ENCODE measurements around the gene SMYD1. TPM values are rescaled to one million over a fixed set of nuclear protein-coding genes. Genes with fewer than 3 reads are reported as not detected.

SMYD1 gene
- total RNA-seq, 4 donors from 2014 or later, result 4.2 to 26.1 (median 14.9) TPM

GRCh38 chr2:88097891-88098557 lies 30.4 kb downstream of the SMYD1 start:
- H3K27me3 ChIP-seq, result no peaks in the 10 kb centered on the region
- H3K4me3 ChIP-seq, result no peak overlapping the region
- no peak overlapping the region for H3K27ac ChIP-seq (replicated peaks in 1 of 4)
- peaks cover 0 to 14% (median 4%) of the 10 kb centered on the region in 4 donors for H3K36me3 ChIP-seq
- TF ChIP-seq CTCF (IDR thresholded peaks at IDR 0.05) (no peak), POLR2AphosphoS5 (IDR thresholded peaks at IDR 0.05) (no peak), EP300 (IDR thresholded peaks at IDR 0.05) (no peak), POLR2A (IDR thresholded peaks at IDR 0.05; ENCODE audit: low read depth) (no peak)
- H3K9me3 ChIP-seq, result no peaks in the 10 kb centered on the region
- 67% methylated on average over 4 of the region's 4 CpGs for WGBS
- no peak for DNase-seq (ENCODE audit: extremely low spot score)
- peaks cover 0 to 15% (median 3%) of the 10 kb centered on the region in 4 donors for H3K4me1 ChIP-seq
- intact Hi-C loops (cut with DNase I), result no loop called here

- intact Hi-C loops (cut with DNase I), result no loop called here
- peaks cover 0 to 15% (median 3%) of the 10 kb centered on the region in 4 donors for H3K4me1 ChIP-seq
- H3K27me3 ChIP-seq, result no peaks in the 10 kb centered on the region
- no peak overlapping the region for H3K27ac ChIP-seq (replicated peaks in 1 of 4)
- DNase-seq (ENCODE audit: extremely low spot score), result no peak
- H3K4me3 ChIP-seq, result no peak overlapping the region
- H3K9me3 ChIP-seq, result no peaks in the 10 kb centered on the region
- TF ChIP-seq POLR2A (IDR thresholded peaks at IDR 0.05; ENCODE audit: low read depth) (no peak), EP300 (IDR thresholded peaks at IDR 0.05) (no peak), POLR2AphosphoS5 (IDR thresholded peaks at IDR 0.05) (no peak), CTCF (IDR thresholded peaks at IDR 0.05) (no peak)
- H3K36me3 ChIP-seq, result peaks cover 0 to 9% (median 3%) of the 10 kb centered on the region in 4 donors
Observed at GRCh38 chr2:88098558-88098900, 30.9 kb downstream of the SMYD1 start.

GRCh38 chr2:88099798-88100488 lies 32.3 kb downstream of the SMYD1 start:
- TF ChIP-seq CTCF (IDR thresholded peaks at IDR 0.05), result no peak
- no peak for TF ChIP-seq POLR2A (IDR thresholded peaks at IDR 0.05; ENCODE audit: low read depth)
- no peak for TF ChIP-seq POLR2AphosphoS5 (IDR thresholded peaks at IDR 0.05)
- no peak for TF ChIP-seq EP300 (IDR thresholded peaks at IDR 0.05)
- DNase-seq (ENCODE audit: extremely low spot score), result no peak
- H3K4me1 ChIP-seq, result peaks cover 0 to 15% (median 3%) of the 10 kb centered on the region in 4 donors
- peaks cover 0 to 11% (median 4%) of the 10 kb centered on the region in 4 donors for H3K36me3 ChIP-seq
- no peak overlapping the region for H3K4me3 ChIP-seq
- no peaks in the 10 kb centered on the region for H3K27me3 ChIP-seq
- no peaks in the 10 kb centered on the region for H3K9me3 ChIP-seq
- intact Hi-C loops (cut with DNase I), result no loop called here
- WGBS, result 43% methylated on average over 5 of the region's 5 CpGs
- no peak overlapping the region for H3K27ac ChIP-seq (replicated peaks in 1 of 4)

GRCh38 chr2:88100489-88100858 lies 32.8 kb downstream of the SMYD1 start:
- H3K4me1 ChIP-seq, result peaks cover 0 to 15% (median 3%) of the 10 kb centered on the region in 4 donors
- WGBS, result 81% methylated on average over 3 of the region's 3 CpGs
- no peak overlapping the region for H3K27ac ChIP-seq (replicated peaks in 1 of 4)
- no peaks in the 10 kb centered on the region for H3K27me3 ChIP-seq
- no peaks in the 10 kb centered on the region for H3K9me3 ChIP-seq
- intact Hi-C loops (cut with DNase I), result no loop called here
- H3K36me3 ChIP-seq, result peaks cover 0 to 13% (median 4%) of the 10 kb centered on the region in 4 donors
- TF ChIP-seq POLR2AphosphoS5 (IDR thresholded peaks at IDR 0.05) (no peak), CTCF (IDR thresholded peaks at IDR 0.05) (no peak), POLR2A (IDR thresholded peaks at IDR 0.05; ENCODE audit: low read depth) (no peak), EP300 (IDR thresholded peaks at IDR 0.05) (no peak)
- no peak for DNase-seq (ENCODE audit: extremely low spot score)
- H3K4me3 ChIP-seq, result no peak overlapping the region

Data from esophagus muscularis mucosa (tissue), 4 donors.